CD4-positive, alpha-beta T cell treated with Interleukin-10 for 1 hour (primary cell): Measurements from ENCODE around the gene PLSCR5.
A peak's percentile ranks its signal among the peaks of the same experiment; 100 is the strongest.

Experiments used
- DNase-seq: peaks from one replicate; pipeline ENCODE4 v3.0.0-alpha.2; 2020

The PLSCR5 gene

GRCh38 chr3:146581951-146582467 lies 23.1 kb downstream of the PLSCR5 start:
- DNase-seq, result no peak

GRCh38 chr3:146581080-146581601 lies 24.0 kb downstream of the PLSCR5 start:
- no peak for DNase-seq

- DNase-seq, result peak; percentile 48
Measured at GRCh38 chr3:146577662-146578061, 27.5 kb downstream of the PLSCR5 start.

GRCh38 chr3:146575636-146576035 lies 29.5 kb downstream of the PLSCR5 start:
- DNase-seq, result no peak

- DNase-seq, result no peak
Measured at GRCh38 chr3:146574173-146574572, 31.0 kb downstream of the PLSCR5 start.

GRCh38 chr3:146569314-146569713 lies 35.8 kb downstream of the PLSCR5 start:
- no peak for DNase-seq

GRCh38 chr3:146566138-146566537 lies 39.0 kb downstream of the PLSCR5 start:
- DNase-seq, result no peak

- no peak for DNase-seq
Measured at GRCh38 chr3:146561879-146562278, 43.3 kb downstream of the PLSCR5 start.

GRCh38 chr3:146561463-146561862 lies 43.7 kb downstream of the PLSCR5 start:
- no peak for DNase-seq

GRCh38 chr3:146560678-146561077 lies 44.5 kb downstream of the PLSCR5 start:
- no peak for DNase-seq

GRCh38 chr3:146559388-146559787 lies 45.8 kb downstream of the PLSCR5 start:
- no peak for DNase-seq

GRCh38 chr3:146558781-146559180 lies 46.4 kb downstream of the PLSCR5 start:
- no peak for DNase-seq

- no peak for DNase-seq
Measured at GRCh38 chr3:146557745-146558144, 47.4 kb downstream of the PLSCR5 start.

- no peak for DNase-seq
Measured at GRCh38 chr3:146555311-146555710, 49.8 kb downstream of the PLSCR5 start.

- DNase-seq, result no peak
Measured at GRCh38 chr3:146554151-146554760, 50.9 kb downstream of the PLSCR5 start.

GRCh38 chr3:146550743-146551510 lies 54.2 kb downstream of the PLSCR5 start:
- DNase-seq, result peak; percentile 15

- no peak for DNase-seq
Measured at GRCh38 chr3:146550070-146550615, 55.0 kb downstream of the PLSCR5 start.

- no peak for DNase-seq
Measured at GRCh38 chr3:146547235-146547835, 57.8 kb downstream of the PLSCR5 start.

GRCh38 chr3:146546366-146546965 lies 58.7 kb downstream of the PLSCR5 start:
- DNase-seq, result no peak

- DNase-seq, result no peak
Measured at GRCh38 chr3:146544929-146545528, 60.1 kb downstream of the PLSCR5 start.

- DNase-seq, result peak; percentile 83
Measured at GRCh38 chr3:146544002-146544928, 60.9 kb downstream of the PLSCR5 start, which contains the start of gene PLSCR1. Gene PLSCR1 (minus strand): TSS chr3:146544607. CDS start chr3:146536552, 8,055 bp downstream.
